Measurements from ENCODE around the gene PNPLA5. TPM values are rescaled to one million over a fixed set of nuclear protein-coding genes. Genes with fewer than 3 reads are reported as not detected.
A peak's percentile ranks its signal among the peaks of the same experiment; 100 is the strongest.

The PNPLA5 gene
- total RNA-seq, 1 donor from 2014 or later, result not detected

DNA sequence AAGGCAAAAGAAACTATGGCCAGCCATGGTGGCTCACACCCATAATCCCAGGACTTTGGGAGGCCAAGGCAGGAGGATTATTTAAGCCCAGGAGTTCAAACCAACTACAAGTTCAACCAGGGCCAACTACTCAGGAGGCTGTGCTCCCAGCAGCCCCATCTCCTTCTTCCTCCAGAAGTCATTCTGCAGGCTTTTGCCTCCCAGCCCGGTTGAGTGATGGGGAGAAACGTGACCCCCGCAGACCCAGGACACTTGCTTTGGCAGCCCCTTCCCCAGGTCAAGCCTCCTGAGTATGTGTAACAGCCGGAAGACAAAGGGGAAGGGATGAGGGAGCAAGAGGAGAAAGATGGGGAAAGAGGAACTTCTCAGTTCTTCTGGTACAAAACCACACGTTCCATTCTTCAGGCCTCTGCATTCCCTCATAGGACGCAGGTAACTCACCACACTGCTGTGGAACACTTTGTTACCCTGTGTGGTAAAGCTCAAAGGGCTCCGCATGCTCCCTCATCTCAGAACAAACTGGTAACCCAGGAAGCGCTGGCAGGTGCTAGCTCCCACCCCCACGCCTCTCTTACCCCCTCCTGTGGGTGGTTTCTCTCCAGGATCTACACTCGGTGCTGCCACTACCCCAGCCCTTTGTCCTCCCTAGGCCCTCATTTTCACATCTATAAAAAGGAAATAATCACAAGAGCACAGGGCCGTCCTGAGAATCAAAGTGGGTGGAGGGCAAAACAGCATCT lies 33.5 kb downstream of the PNPLA5 start:
- DNase-seq (ENCODE audit: low spot score) (no peak), ATAC-seq (no peak)

DNA sequence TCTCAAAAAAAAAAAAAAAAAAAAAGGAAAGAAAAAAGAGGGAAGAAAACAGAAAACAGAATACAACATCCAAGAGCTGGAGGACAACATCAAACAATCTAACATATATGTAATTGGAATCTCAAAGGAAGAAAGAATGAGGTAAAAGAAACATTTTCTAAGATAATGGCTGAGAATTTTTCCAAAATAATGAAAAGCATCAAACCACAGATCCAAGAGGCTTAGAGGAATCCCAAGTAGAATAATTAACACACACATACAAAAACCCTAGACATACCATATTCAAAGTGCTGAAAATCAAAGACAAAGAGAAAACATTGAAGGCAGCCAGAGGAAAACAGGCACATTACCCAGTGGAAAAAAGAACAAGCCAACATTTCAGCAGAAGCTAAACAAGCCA lies 34.4 kb downstream of the PNPLA5 start:
- ATAC-seq, result no peak
- DNase-seq (ENCODE audit: low spot score), result no peak

DNA sequence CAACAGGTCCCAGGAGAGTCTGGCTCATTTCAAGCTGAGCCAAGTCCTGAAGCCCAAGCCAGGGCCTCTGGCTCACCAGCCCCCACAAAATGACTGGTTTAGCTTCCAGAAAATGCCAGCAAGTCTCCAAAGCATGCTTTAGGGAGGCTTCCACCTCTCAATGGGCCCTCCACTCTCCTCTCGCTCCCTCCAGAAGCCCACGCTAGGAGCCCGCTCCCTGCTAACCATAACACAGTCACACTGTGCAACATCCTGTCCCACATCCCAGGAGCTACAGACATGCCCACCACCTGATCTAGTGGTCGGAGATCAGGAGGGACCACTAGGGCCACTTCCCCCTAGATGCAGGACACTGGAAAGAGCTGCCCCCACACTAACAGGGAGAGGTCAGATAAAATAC lies 36.4 kb downstream of the PNPLA5 start:
- ATAC-seq (no peak), DNase-seq (ENCODE audit: low spot score) (no peak)

DNA sequence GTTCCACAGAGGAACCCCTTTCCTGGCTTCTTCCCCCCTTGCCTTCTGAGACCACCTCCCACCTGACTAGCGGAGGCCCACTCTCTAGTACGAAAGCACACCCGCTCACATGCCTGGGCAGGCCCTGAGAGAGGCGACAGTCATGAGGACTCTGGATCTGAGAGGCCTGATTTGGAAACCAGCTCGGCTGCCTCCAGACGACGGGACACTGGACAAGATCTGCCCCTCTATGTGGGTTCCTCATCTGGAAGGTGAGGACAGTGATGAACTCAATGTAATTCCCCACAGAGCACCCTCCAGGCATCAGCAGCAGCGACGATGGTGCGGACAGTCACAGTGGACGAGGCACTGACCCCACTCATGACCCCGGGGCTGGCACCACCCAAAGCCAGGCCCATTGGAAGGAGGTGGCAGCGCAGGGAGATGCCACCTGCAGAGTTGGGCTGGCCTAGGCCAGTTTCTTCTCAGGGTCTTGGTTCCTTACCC lies 37.0 kb downstream of the PNPLA5 start:
- no peak for DNase-seq (ENCODE audit: low spot score)
- ATAC-seq, result no peak

DNA sequence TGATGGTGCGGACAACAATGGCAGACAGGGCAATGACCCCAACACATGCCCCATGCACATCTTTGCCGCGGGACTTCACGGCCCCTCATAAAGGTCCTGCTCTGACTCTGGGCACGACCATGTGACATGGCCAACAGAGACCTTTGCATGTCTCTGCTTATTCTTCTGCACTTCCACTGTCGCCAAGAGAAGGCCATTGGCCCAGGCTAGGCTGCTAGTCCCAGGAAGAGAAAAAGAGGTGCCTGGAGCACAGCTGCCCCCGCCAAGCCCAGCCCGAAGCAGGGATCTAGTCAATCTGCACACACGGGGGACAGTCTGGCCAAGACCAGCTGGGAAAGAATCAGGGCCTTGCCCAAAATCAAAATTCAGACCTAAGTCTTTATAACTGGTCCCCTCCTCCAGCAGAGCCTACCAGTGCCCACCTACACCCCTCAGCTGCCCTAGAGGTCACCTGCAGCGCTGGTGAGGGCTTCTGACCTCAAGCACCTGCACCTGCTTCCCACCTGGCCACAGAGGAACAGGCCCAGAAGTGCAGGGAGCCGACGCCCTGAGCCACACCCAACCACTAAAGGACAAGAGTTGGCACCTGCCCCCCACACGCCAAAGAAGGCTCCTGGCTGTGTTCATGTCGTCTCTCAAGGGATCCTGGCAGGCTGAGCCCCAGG lies 37.6 kb downstream of the PNPLA5 start:
- DNase-seq (ENCODE audit: low spot score) (no peak), ATAC-seq (no peak)

DNA sequence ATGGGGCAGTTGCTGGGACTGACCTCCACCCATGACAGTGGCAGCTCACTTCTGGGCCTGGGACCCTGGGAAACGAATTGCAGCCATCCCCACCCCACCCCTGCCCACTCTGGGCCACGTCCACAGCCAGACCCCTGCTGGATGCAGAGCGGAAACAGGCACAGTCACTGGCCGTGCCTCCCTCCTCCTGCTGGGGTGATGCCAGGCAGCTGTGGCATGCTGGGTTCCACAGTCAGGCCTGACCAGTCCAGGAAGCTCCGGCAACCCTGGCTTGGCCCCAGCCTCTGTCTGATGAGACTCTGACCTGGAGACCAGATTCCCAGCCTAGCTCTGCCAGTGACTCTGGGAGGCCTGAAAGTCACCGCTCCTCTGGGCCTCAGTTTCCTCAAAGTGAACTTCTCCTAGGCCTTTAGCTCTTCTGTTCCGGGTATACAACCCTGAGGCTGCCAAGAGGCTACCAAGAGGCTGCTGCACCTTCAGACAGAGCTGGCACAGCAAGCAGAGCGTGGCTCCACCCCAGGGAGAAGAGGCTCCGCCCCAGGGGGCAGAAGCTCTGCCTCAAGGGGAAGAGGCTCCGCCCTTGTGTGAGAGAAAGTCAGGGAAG lies 38.4 kb downstream of the PNPLA5 start:
- DNase-seq (ENCODE audit: low spot score), result no peak

DNA sequence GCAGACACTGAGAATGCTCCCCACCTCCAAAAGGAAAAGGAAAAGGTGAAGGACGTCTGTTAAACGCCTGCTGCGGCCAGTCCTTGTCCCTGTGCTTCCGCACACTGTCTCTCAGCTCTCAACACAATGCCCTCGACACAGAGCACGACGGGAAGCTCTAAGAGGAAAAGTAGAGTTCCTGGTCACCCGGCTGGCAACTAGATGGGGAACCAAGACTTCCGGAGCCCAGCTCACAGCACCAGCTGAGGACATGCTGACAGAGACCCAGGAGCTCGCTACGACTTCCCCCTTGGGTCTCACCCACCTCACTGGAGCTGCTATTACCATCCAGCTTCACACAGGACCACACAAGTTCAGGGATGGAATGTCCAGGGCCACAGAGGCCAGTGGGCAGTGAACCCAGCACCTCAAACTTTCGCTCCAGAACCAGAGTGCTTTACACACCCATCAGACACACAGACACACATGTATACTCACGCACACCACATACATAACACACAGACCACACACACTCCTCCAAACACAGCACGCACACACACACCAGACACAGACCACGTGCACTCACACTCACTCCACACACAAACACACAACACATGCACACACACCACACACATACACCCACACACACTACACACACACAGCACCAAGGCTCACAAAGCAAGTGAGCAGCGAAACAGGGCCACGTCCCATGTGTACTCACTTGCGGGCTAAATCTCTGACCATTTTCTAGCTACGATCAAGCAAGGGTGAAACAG lies 39.1 kb downstream of the PNPLA5 start:
- no peak for ATAC-seq
- DNase-seq (ENCODE audit: low spot score), result no peak

More for the DNA sequence above, 38.4 kb downstream of the PNPLA5 start:
- no peak for ATAC-seq

DNA sequence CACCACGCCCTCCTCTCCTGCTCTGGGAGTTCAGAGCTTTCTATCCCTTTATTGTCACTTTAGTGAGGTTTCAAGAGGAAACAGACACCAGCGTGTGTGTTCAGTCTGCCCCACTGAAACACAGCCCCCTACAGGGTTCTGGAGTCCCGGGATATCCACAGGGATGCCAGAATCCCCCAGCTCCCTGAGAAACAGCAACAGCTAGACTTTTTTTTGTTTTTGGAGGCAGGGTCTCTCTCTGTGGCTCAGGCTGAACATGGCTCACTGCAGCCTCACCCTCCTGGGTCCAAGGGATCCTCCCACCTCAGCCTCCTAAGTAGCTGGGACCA lies 39.9 kb downstream of the PNPLA5 start:
- no peak for DNase-seq (ENCODE audit: low spot score)

DNA sequence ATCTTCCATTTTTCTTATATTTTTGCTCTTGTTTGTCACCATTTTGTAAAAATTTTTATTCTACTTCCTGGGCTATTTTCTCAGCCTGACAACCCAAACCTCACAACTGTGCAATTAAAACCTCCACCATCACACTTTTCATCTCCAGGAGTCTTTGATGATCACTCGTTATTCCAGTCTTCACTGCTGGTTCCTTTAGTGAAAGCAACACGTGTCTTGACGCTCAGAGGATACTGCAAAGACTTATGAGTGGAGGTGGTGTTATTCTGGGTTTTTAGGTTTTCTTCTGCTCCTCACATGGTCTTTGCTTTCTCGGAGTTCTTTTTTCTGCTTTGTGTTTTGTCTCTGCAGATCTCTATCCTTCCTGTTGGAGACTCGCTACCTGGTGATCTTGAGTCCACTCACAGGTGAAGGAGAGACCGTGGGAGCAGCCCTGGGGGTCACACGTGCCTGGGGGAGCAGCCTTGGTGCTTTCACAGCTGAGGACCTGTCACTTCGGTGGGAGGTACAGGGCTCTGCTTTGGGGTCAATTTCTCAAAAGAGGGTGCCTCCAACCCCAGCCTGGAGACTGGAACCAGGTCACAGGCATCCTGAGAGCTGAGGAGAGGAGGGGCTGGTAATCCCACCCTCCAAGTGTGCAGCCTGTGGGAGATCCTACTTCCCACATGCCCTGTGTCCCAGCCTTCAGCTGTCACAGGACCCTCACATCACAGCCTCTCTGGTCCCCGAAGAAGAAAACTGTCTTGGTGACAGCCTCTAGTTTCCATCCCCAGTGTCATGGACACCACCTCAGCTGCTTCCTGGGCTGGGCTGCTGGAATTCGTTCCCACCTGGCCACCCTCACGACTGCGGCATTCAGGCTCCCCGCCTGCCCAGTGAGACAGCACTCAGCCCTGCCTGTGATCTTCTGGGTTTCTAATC lies 40.5 kb downstream of the PNPLA5 start:
- DNase-seq (ENCODE audit: low spot score) (no peak), ATAC-seq (no peak)

More for the DNA sequence above, 39.9 kb downstream of the PNPLA5 start:
- ATAC-seq, result no peak

DNA sequence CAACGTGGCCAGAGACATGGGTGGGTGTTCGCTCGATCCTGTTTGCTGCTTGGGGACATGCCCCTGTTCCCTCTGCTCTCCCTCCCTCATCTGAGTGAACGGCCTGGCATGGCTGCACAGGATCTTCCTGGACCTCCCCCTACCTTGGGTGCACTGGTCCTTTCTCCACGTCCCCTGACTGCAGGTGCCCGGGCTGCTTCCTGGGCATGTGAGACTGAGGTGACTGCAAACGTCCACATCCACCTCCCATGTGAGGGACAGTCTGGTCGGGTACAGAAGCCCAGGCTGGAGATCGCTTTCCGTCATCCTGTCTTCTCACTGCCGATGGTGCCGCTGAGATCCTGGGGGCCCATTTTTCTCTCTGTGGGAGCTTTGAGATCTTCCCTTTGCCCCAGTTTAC lies 41.3 kb downstream of the PNPLA5 start:
- no peak for ATAC-seq
- no peak for DNase-seq (ENCODE audit: low spot score)

DNA sequence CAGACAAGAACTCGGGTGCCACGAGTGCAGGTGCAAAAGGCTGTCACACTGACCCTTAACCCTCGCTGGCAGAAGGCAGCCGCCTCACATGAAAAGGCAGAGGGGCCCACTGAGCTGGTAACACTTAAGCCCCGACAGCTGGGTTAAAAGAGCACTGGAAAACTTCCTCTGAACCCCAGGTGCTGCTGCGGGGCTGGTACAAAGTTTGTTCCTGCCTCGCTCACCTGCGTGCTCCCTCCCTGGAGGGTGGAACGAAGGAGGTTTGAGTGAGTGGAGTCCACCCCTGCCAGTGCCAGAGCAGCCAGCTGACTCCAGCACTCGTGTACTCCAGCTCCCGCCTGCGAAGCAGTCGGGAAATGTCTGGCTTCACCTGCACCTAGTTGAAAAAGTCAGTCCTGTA lies 42.1 kb downstream of the PNPLA5 start:
- ATAC-seq (no peak), DNase-seq (ENCODE audit: low spot score) (no peak)

DNA sequence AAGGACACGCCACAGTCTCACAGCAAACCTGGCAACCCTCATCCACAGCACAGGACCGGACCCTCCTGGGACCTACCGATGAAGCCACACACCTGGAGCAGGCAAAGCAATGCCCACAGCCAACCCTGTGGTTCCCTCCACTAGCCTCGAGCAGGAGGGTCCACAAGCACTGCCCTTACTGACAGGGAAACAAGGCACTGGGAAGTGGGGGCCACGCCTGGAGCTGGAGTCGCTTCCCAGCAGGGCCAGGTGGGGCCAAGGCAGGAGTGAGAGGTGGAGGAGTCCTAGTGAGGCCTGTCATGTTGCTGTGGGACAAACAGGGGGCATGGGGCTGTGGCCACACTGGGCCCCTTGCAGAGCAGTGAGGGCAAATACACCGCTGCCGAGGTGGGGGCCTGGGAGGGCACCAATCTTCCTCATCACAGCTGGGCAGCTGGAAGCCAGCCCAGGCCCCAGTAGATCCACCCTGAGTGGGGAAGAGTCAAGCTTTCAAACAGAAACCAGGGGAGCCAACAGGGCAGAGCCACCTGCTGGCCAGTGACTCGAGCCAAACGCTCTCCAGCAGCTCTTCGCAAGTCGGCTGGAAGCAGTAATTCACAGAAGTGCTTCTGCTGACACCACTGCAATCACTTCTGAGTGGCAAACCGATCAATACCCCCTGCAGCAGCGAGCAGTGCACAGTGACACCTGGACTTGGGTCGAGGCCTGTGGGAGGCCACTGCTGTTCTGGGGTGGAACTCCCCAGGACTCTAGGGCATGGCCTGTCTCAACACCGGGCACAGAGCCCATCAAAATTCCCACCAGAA lies 43.2 kb downstream of the PNPLA5 start:
- DNase-seq (ENCODE audit: low spot score), result peak; percentile 58
- peak; percentile 88 for ATAC-seq

DNA sequence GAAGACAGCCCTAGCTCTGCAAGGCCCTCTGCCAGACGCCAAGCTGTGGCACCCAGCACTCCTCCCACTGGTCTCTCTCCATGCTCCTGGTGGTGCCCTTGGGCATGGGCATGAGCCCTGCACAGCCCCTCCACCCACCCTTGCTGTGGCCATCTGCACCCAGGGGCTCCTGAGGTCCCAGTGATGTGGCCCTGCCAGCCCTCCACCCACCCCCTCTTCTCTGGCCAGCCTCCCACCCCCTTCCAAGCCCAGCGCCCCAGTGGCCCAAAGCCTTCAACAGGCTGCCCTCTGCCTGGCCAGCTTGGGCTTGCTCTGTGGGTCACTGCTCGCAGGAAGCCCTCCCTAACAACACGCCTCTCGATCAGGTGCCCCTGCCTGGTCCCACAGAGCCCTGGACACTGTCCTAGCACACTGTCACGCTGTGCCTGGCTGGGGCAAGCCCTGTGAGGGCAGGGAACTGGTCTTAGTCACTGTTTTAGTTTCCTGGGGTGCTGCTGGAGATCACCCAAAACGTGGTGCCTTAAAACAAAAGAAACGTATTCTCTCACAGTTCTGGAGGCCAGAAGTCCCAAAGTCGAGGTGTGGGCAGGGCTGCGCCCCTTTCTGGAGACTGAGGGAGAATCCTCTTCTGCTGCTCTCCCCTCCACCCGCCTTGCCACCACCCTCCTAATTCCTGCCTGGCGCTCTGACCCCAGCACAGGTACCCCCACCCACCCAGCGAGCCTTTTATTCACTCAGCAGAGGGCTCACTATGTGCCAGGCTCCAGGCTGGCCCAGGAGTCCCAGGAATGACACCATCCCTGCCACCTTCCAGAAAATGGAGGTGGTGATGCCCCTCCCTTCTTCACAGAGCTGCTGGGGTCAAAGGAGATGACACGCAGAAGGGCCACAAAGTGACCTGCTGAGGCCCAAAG lies 44.2 kb downstream of the PNPLA5 start:
- DNase-seq (ENCODE audit: low spot score), result no peak

DNA sequence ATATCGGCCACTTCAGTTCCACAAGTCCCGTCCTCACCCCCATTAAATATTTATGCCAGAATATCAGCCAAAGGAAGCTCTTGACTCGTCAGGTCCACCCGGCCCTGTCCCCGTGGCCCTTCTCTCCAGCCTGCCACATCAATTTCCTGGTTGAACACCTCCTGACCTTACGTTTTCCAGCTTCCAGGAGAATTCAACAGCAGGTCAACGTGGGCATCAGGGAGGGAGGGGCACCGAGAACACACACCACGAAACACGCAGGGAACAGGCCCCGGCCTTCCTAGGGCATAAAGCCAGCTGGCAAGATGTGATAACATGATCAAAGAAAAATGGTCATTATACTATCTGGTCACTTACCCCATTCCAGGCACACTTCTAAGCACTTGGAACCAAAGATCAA lies 44.8 kb downstream of the PNPLA5 start:
- no peak for DNase-seq (ENCODE audit: low spot score)

More for the DNA sequence above, 44.2 kb downstream of the PNPLA5 start:
- ATAC-seq, result no peak

DNA sequence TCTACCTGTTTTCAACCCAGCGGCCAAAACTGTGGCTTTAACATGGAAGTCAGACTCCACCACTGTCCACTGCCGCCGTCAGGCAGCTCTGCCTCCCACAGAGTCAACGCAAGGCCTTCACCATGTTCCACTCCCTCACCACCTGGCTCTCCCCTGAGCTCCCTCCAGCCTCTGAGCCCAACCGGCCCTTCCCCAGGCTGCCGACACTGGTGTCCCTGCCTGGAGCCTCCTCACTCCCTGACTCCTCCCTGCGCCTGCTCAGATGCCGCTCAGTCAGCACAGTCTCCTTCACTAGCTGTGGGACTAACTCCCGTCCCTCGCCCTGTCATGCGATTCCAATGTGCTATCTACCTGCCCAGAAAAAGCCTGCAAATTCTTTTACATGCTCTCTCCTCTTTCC lies 45.8 kb downstream of the PNPLA5 start:
- no peak for DNase-seq (ENCODE audit: low spot score)
- no peak for ATAC-seq

More for the DNA sequence above, 44.8 kb downstream of the PNPLA5 start:
- ATAC-seq, result no peak

DNA sequence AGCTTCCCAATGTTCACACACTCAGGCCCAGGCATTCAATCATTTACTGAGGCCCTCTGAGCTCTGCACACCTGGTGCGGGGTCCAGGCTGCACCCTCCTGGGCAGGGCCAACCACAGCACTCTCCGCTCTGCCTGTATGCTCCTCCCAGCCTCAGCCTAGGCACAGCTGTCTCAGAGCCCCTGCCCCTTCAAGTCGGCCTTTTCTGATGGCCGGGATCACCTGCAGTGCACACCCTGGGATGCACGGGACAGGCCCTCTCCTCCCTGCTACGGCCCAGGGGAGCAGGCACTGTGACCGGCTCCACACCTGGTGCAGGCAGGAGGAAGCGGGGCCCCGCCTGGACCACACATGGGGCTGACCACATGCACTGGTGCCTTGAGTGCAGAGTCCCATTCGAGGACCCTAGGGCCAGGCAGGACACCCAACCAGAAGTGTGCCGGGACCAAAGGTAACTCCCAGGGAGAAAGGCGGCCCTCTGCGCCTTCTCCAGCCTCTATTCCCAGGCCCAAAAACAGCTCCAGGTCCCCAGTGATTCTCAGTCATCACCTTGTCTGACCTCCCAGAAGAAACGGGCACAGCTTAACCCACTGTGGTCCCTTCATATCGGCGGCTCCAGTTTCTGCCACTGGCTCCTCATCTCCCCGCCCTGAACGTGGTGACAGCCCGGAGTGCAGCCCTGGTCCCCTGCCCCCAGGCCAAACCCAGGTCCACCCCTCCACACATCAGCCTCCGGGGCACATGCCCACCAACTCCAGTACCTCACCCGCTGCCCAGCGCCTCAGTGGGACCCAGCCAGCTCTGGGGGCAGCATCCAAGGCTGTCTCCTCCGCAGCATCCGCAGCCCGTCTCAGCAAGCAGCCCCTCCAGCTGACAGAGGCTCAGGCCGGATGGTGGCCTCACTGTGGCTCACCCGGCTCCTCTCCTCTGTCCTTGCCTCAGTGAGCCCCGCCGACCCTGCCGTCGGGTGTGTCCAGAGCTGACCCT lies 47.0 kb downstream of the PNPLA5 start:
- no peak for DNase-seq (ENCODE audit: low spot score)

More for the DNA sequence above, 47.0 kb downstream of the PNPLA5 start:
- ATAC-seq, result no peak

Data from left lobe of liver (tissue), 2 donors.